Temporal lobe (tissue), 2 donors: ENCODE data around the gene FAM25G. TPM values are rescaled to one million over a fixed set of nuclear protein-coding genes. Genes with fewer than 3 reads are reported as not detected.

Source experiments
- small RNA-seq: library from RNA; depleted of rRNA; stranded (forward); fragments of <200 nt; gene quantifications from one replicate; pipeline ENCODE3, GENCODE V24; 2014; ENCODE audit warnings: low replicate concordance
- total RNA-seq: library from RNA; depleted of rRNA; stranded (reverse); fragments of >200 nt; gene quantifications from one replicate; pipeline ENCODE4 v1.2.3, GENCODE V29; 2014

The FAM25G gene
- total RNA-seq, 1 donor from 2014 or later, result not detected

Small RNA genes within 50 kb of the gene (small RNA-seq; reads per million reads assigned to genes)
- gene AL591684.3, result not detected
- not detected for gene RNA5SP312

Other genes starting within 250 kb of the FAM25G start
- 7.6 TPM for gene GDF10, start 191.5 kb downstream of the FAM25G start, total RNA-seq
- not detected for gene GDF2, start 169.2 kb downstream of the FAM25G start, total RNA-seq
- gene RBP3, start 143.3 kb downstream of the FAM25G start, total RNA-seq, result not detected
- gene ZNF488, start 107.4 kb downstream of the FAM25G start, total RNA-seq, result 2.0 TPM
- not detected for gene ANXA8, start 7.6 kb downstream of the FAM25G start, total RNA-seq
- 1.7 TPM for gene AGAP9, start 31.9 kb upstream of the FAM25G start, total RNA-seq